GM18505 (cell line): ENCODE measurements around the gene SMAD3.

Source experiments
- ATAC-seq: cut with Tn5 transposase; IDR thresholded peaks from one replicate; pipeline ENCODE4 v1.9.1; 2021; ENCODE audit not compliant: unreplicated experiment
- POLR2A ChIP-seq: IDR thresholded peaks from 4 replicates; pipeline ENCODE4 v1.6.1; 2011; ENCODE audit warnings: borderline replicate concordance; ENCODE audit not compliant: insufficient read depth, insufficient read length; ENCODE audit errors: extremely low read depth

Gene SMAD3

DNA sequence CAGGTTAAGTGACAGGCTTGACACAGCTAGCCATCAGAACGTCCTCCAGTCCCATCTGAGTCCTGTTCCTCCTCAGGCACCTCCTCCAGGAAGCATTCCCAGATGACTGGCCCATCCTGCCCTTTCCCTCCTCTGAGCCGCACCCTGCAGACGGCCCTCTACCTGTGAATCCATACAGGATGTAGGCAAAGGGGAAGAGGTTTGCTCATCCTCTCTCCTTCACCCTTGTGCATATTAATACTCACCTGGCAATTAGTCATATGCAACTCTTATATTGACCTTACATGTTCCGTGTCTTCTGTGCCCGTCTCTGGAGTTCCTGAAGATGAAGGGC is 61.9 kb downstream of the SMAD3 start:
- no peak for ATAC-seq
- TF ChIP-seq POLR2A: no peak

DNA sequence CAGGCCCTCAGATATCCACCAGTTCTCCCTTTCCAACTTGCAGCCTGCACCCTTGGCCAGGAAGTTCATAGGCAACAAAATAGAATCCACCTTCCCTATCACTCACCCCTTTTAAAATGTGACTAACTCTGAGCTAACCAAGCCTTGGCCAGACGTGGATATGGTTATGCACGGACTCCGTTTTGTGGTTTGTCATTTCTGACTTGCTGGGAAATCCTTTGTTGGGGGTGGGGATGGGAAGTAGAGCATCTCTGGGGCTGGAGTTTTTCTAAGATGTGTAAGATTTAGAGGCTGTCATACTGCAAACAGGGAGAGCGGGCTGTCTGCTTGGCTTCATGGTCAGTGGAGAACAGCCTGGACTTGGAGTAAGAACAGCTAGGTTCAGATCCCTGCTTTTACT is 62.6 kb downstream of the SMAD3 start:
- no peak for TF ChIP-seq POLR2A
- no peak for ATAC-seq

- no peak for ATAC-seq
- no peak for TF ChIP-seq POLR2A
Measured at GRCh38 chr15:67130166-67130565, 64.8 kb downstream of the SMAD3 start.

- no peak for ATAC-seq
Measured at GRCh38 chr15:67130673-67131601, 65.5 kb downstream of the SMAD3 start.

DNA sequence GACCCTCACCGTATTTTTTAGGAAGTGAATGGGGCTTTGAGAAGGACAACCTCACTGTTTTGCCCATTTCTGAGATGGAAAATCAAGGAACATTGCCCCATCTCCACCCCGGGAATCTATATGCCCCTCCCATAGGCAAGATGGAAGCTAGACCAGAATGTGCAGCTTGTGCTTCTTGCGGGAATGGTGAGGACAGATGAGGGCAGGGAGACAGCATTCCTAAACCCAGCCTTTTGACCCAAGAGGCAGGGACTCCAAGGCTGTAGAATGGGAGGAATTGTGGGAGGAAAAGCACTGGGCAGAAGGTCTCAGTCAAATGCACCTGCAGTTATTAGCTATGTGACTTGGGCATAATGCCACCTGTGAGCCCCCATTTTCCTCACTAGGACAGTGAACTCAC is 66.9 kb downstream of the SMAD3 start:
- ATAC-seq: no peak
- TF ChIP-seq POLR2A: no peak

More at GRCh38 chr15:67130673-67131601, 65.5 kb downstream of the SMAD3 start:
- no peak for TF ChIP-seq POLR2A

DNA sequence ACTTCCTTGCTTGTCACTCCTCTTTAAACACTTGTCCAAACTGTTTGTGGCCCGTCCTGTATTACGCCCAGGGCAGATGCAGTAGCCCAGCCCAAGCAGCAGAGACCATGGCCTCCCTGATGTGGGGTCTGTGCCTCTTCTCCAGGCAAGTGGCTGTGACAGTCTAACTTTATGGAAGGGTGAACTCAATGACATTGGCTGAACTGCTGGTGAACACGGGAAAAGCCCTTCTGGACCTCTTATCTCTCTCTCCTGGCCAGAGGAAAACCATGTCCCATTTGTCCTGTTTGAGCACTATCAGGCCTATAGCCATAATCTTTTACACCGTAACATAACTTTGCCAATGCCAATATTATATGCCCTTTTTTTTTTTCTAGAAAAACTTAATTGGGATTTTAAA is 67.6 kb downstream of the SMAD3 start:
- ATAC-seq: no peak
- TF ChIP-seq POLR2A: no peak

GRCh38 chr15:67133738-67134066 is 68.3 kb downstream of the SMAD3 start:
- ATAC-seq: no peak
- no peak for TF ChIP-seq POLR2A

GRCh38 chr15:67134067-67134838 is 68.9 kb downstream of the SMAD3 start:
- TF ChIP-seq POLR2A: peak; percentile 58
- ATAC-seq: peak; percentile 60

- no peak for TF ChIP-seq POLR2A
- no peak for ATAC-seq
Measured at GRCh38 chr15:67134871-67135492, 69.6 kb downstream of the SMAD3 start.

GRCh38 chr15:67135494-67135893 is 70.1 kb downstream of the SMAD3 start:
- no peak for ATAC-seq
- no peak for TF ChIP-seq POLR2A

DNA sequence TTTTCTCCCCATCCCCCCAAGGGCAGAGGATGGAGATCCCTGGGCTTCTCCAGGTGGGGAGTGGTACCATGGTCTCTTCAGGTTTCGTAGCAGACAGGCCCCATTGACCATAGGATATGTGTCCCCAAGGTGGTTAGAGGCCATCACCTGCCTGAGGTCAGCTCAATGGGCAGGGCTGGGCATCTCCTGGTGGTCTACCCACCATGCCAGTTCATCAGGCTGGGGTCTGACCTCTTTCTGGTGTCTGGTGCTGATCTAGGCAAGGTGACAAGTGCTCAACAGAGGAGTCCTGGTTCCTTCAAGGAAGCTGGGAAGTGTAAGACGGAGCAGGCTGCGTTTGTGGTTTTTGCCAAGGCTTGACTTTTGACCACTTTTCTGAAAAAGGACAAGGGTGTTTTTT is 71.4 kb downstream of the SMAD3 start:
- ATAC-seq: no peak
- no peak for TF ChIP-seq POLR2A

- no peak for TF ChIP-seq POLR2A
- ATAC-seq: no peak
Measured at GRCh38 chr15:67137319-67137718, 71.9 kb downstream of the SMAD3 start.

GRCh38 chr15:67137951-67138848 is 72.8 kb downstream of the SMAD3 start:
- no peak for ATAC-seq
- no peak for TF ChIP-seq POLR2A
